Measurements from ENCODE around the gene CPLANE1. TPM values are rescaled to one million over a fixed set of nuclear protein-coding genes. Genes with fewer than 3 reads are reported as not detected.

Gene CPLANE1
- polyA plus RNA-seq, 4 donors = 23.5 to 30.9 (median 29.5) TPM

- DNase-seq (ENCODE audit: low read depth in 4 of 4, low spot score in 3 of 4) = no peak
Observed at GRCh38 chr5:37071901-37072581, 177.1 kb downstream of the CPLANE1 start.

GRCh38 chr5:37071487-37071886 lies 177.7 kb downstream of the CPLANE1 start:
- no peak for DNase-seq (ENCODE audit: low read depth in 4 of 4, low spot score in 3 of 4)

GRCh38 chr5:37064442-37064841 lies 184.7 kb downstream of the CPLANE1 start:
- no peak for DNase-seq (ENCODE audit: low read depth in 4 of 4, low spot score in 3 of 4)

GRCh38 chr5:37063739-37064138 lies 185.4 kb downstream of the CPLANE1 start:
- DNase-seq (ENCODE audit: low read depth in 4 of 4, low spot score in 3 of 4) = no peak

GRCh38 chr5:37060030-37060429 lies 189.1 kb downstream of the CPLANE1 start:
- DNase-seq (ENCODE audit: low read depth in 4 of 4, low spot score in 3 of 4) = no peak

GRCh38 chr5:37056762-37057161 lies 192.4 kb downstream of the CPLANE1 start:
- no peak for DNase-seq (ENCODE audit: low read depth in 4 of 4, low spot score in 3 of 4)

Other genes starting within 250 kb of the CPLANE1 start
- gene NUP155, start 121.7 kb upstream of the CPLANE1 start, polyA plus RNA-seq (ENCODE audit: insufficient read length in 4 of 4) = 10 to 100 TPM; 20.6 to 31.2 (median 28.9) TPM
- 10 to 100 TPM; 45.5 to 57.2 (median 55.1) TPM for gene WDR70, start 129.9 kb upstream of the CPLANE1 start, polyA plus RNA-seq (ENCODE audit: insufficient read length in 4 of 4)

Data from left renal pelvis (tissue), 4 donors.